Psoas muscle (tissue), 8 donors: ENCODE measurements around the gene PPP1R9A. TPM values are rescaled to one million over a fixed set of nuclear protein-coding genes. Genes with fewer than 3 reads are reported as not detected.

Experiments
- ATAC-seq, 4 donors: fragments of 200-7000 bp; cut with Tn5 transposase; one replicate each; pipeline ENCODE4 v1.9.1; 2020; ENCODE audit warnings: moderate library complexity in 3 of 4, mild to moderate bottlenecking in 2 of 4
- DNase-seq, 2 donors: peaks; one replicate each; pipeline ENCODE4 v3.0.0-alpha.2; 2020
- H3K27ac ChIP-seq: fragments of 200-600 bp; one replicate; pipeline ENCODE4 v1.8.0; 2022
- H3K27me3 ChIP-seq, 3 donors: fragments of 200-600 bp in 1 of 3; one replicate each; pipeline versions ENCODE4 v1.6.1 to v1.8.0; 2013 to 2022; ENCODE audit warnings: low read length in 2 of 3, mild to moderate bottlenecking in 2 of 3, moderate library complexity in 1 of 3; ENCODE audit not compliant: insufficient read depth in 3 of 3
- H3K36me3 ChIP-seq, 2 donors: fragments of 200-600 bp in 1 of 2; one replicate each; pipeline versions ENCODE4 v1.6.1 to v1.8.0; 2013 to 2022; ENCODE audit warnings: low read depth in 1 of 2, mild to moderate bottlenecking in 1 of 2, moderate library complexity in 1 of 2; ENCODE audit not compliant: insufficient read depth in 1 of 2
- H3K4me1 ChIP-seq: fragments of 200-600 bp; one replicate; pipeline ENCODE4 v1.8.0; 2022
- H3K4me3 ChIP-seq: fragments of 200-600 bp; one replicate; pipeline ENCODE4 v1.8.0; 2022; ENCODE audit warnings: mild to moderate bottlenecking
- H3K9me3 ChIP-seq: fragments of 200-600 bp; one replicate; pipeline ENCODE4 v1.8.0; 2022
- CTCF ChIP-seq: fragments of 200-600 bp; IDR thresholded peaks from one replicate; pipeline ENCODE4 v1.8.0; 2022; ENCODE audit warnings: antibody characterized with exemption
- WGBS, 3 donors: extraction: QIAGEN DNeasy Blood & Tissue Kit; methylation state at CpG; one replicate each; pipeline versions ENCODE4 v1.1.6 to v1.1.7; 2013; 5-methylcytosine and 5-hydroxymethylcytosine counted together
- intact Hi-C, 2 donors: fragments of 100-400 bp; cut with DNase I; formaldehyde crosslinking; loops; one replicate each; pipeline versions ENCODE4 v1.11.0 to v1.14.2; 2022
- polyA plus RNA-seq, 3 donors: library from polyadenylated mRNA; stranded (reverse); fragments of 200-250 nt; gene quantifications; one replicate each; pipeline ENCODE4 v1.2.3, GENCODE V29; 2013
- total RNA-seq, 4 donors: library from RNA; stranded (reverse); fragmentation: NEBNext Ultra II Directional in 2 of 4; extraction: Animal tissue kit (Norgen Biotek cat#: 25700) in 2 of 4; gene quantifications; one replicate each; pipeline versions ENCODE4 v1.2.1 to v1.2.4, GENCODE V29; 2021 to 2023
- donor health status: healthy with polysubstance abuse.
- donor health status: DM: no; HTN: no; CAD: no; lungs with moderate emphysema.
- donor health status: Bipolar disorder and iron deficiency.
- donor health status: healthy.
- donor health status: DM: yes; HTN: yes; CAD: no.
- donor health status: DM: no; HTN: no; CAD: no.
- donor health status: DM: no; HTN: no; CAD: no.
- donor health status: DM: yes; HTN: yes; CAD: no.

The PPP1R9A gene
- total and polyA plus RNA-seq, 7 donors = 1.1 to 18.6 (median 13.5) TPM

- H3K27ac ChIP-seq = no peak overlapping the region
- H3K9me3 ChIP-seq = no peaks in the 10 kb centered on the region
- intact Hi-C loops = no loop called here
- DNase-seq = no peak
- no peak overlapping the region for H3K4me3 ChIP-seq
- WGBS, 3 donors = 86 to 96% (median 89%) methylated on average over 2 of the region's 2 CpGs
- H3K27me3 ChIP-seq = no peaks in the 10 kb centered on the region
- no peak for TF ChIP-seq CTCF
- ATAC-seq = no peak
- H3K36me3 ChIP-seq = peaks cover 0 to 22% of the 10 kb centered on the region in 2 donors
- H3K4me1 ChIP-seq = no peaks in the 10 kb centered on the region
These were observed 368.7 kb downstream of the PPP1R9A start for GRCh38 chr7:95276114-95276513.

GRCh38 chr7:95279417-95279816 is 372.0 kb downstream of the PPP1R9A start:
- intact Hi-C loops = no loop called here
- Histone ChIP-seq H3K36me3 (peaks cover 3 to 21% of the 10 kb centered on the region in 2 donors), H3K4me1 (no peaks in the 10 kb centered on the region), H3K27me3 (no peaks in the 10 kb centered on the region), H3K27ac (no peak overlapping the region), H3K9me3 (no peaks in the 10 kb centered on the region), H3K4me3 (no peak overlapping the region)
- ATAC-seq (no peak), DNase-seq (no peak)
- no peak for TF ChIP-seq CTCF
- WGBS, 3 donors = 79 to 87% (median 83%) methylated on average over 2 of the region's 2 CpGs

- peaks cover 5 to 41% of the 10 kb centered on the region in 2 donors for H3K36me3 ChIP-seq
- TF ChIP-seq CTCF = no peak
- no peak for DNase-seq
- 56 to 71% (median 61%) methylated on average over 2 of the region's 2 CpGs for WGBS, 3 donors
- no peaks in the 10 kb centered on the region for H3K9me3 ChIP-seq
- H3K27ac ChIP-seq = no peak overlapping the region
- intact Hi-C loops = no loop called here
- no peak for ATAC-seq
- no peaks in the 10 kb centered on the region for H3K4me1 ChIP-seq
- H3K4me3 ChIP-seq = no peak overlapping the region
- no peaks in the 10 kb centered on the region for H3K27me3 ChIP-seq
These were observed 378.7 kb downstream of the PPP1R9A start for GRCh38 chr7:95286096-95286495.

- DNase-seq (no peak), ATAC-seq (no peak)
- intact Hi-C loops = no loop called here
- Histone ChIP-seq H3K4me3 (no peak overlapping the region), H3K36me3 (peaks cover 2 to 30% of the 10 kb centered on the region in 2 donors), H3K4me1 (no peaks in the 10 kb centered on the region), H3K9me3 (no peaks in the 10 kb centered on the region), H3K27ac (no peak overlapping the region), H3K27me3 (no peaks in the 10 kb centered on the region)
- TF ChIP-seq CTCF = no peak
- WGBS, 3 donors = 87 to 94% (median 91%) methylated on average over 7 of the region's 7 CpGs
These were observed 382.9 kb downstream of the PPP1R9A start for GRCh38 chr7:95290166-95290830.

GRCh38 chr7:95295397-95295796 is 388.0 kb downstream of the PPP1R9A start:
- H3K27ac ChIP-seq = no peak overlapping the region
- H3K9me3 ChIP-seq = no peaks in the 10 kb centered on the region
- TF ChIP-seq CTCF = no peak
- no peaks in the 10 kb centered on the region for H3K4me1 ChIP-seq
- no peak overlapping the region for H3K4me3 ChIP-seq
- H3K36me3 ChIP-seq = peaks cover 0 to 4% of the 10 kb centered on the region in 2 donors
- intact Hi-C loops = no loop called here
- ATAC-seq (no peak), DNase-seq (no peak)
- H3K27me3 ChIP-seq = no peaks in the 10 kb centered on the region
